Measurements from ENCODE around the gene GABRB1. TPM values are rescaled to one million over a fixed set of nuclear protein-coding genes. Genes with fewer than 3 reads are reported as not detected.

Gene GABRB1
- total RNA-seq, 2 experiments from 2014 or later, result not detected

- no peak overlapping the region for H3K27ac Mint-ChIP-seq
- no peak overlapping the region for H3K4me3 Mint-ChIP-seq
- POLR2A ChIA-PET, result interaction anchor here (0.6 to 1.0 kb wide), 2 partner anchors 10 to 239 kb away, joined by 3 read pairs; no protein-coding TSS in a partner anchor
- peaks cover 3% of the 10 kb centered on the region for H3K27me3 Mint-ChIP-seq
- ATAC-seq, result no peak
- no peak for DNase-seq
- H3K9me3 Mint-ChIP-seq, result no peaks in the 10 kb centered on the region
- no peaks in the 10 kb centered on the region for H3K36me3 Mint-ChIP-seq (ENCODE audit: low read depth)
- intact Hi-C loops (cut with micrococcal nuclease), result no loop called here
- no peak for TF ChIP-seq CTCF (IDR thresholded peaks at IDR 0.05)
- no peaks in the 10 kb centered on the region for H3K4me1 Mint-ChIP-seq (ENCODE audit: low read depth)
- CTCF ChIA-PET, result interaction anchor here (1.1 kb wide), 1 partner anchor 46 kb away, joined by 4 read pairs; no protein-coding TSS in a partner anchor
Observed at GRCh38 chr4:47075919-47076318, 44.6 kb downstream of the GABRB1 start.

- no peak for TF ChIP-seq CTCF (IDR thresholded peaks at IDR 0.05)
- no peak overlapping the region for H3K27ac Mint-ChIP-seq
- intact Hi-C loops (cut with micrococcal nuclease), result no loop called here
- no peak for ATAC-seq
- H3K4me3 Mint-ChIP-seq, result no peak overlapping the region
- H3K36me3 Mint-ChIP-seq (ENCODE audit: low read depth), result no peaks in the 10 kb centered on the region
- H3K27me3 Mint-ChIP-seq, result peaks cover 2% of the 10 kb centered on the region
- POLR2A ChIA-PET, result no interaction called here
- DNase-seq, result no peak
- no peaks in the 10 kb centered on the region for H3K9me3 Mint-ChIP-seq
- no peaks in the 10 kb centered on the region for H3K4me1 Mint-ChIP-seq (ENCODE audit: low read depth)
- CTCF ChIA-PET, result no interaction called here
Observed at GRCh38 chr4:47084111-47084510, 52.7 kb downstream of the GABRB1 start.

GRCh38 chr4:47084795-47085194 lies 53.4 kb downstream of the GABRB1 start:
- no peaks in the 10 kb centered on the region for H3K4me1 Mint-ChIP-seq (ENCODE audit: low read depth)
- intact Hi-C loops (cut with micrococcal nuclease), result no loop called here
- CTCF ChIA-PET, result no interaction called here
- H3K36me3 Mint-ChIP-seq (ENCODE audit: low read depth), result no peaks in the 10 kb centered on the region
- peaks cover 2% of the 10 kb centered on the region for H3K27me3 Mint-ChIP-seq
- TF ChIP-seq CTCF (IDR thresholded peaks at IDR 0.05), result no peak
- H3K27ac Mint-ChIP-seq, result no peak overlapping the region
- ATAC-seq (no peak), DNase-seq (no peak)
- POLR2A ChIA-PET, result interaction anchor here (1.6 kb wide), 1 partner anchor 9 kb away, joined by 3 read pairs; no protein-coding TSS in a partner anchor
- H3K4me3 Mint-ChIP-seq, result no peak overlapping the region
- no peaks in the 10 kb centered on the region for H3K9me3 Mint-ChIP-seq

- POLR2A ChIA-PET, result interaction anchor here (1.0 kb wide), 1 partner anchor 10 kb away, joined by 3 read pairs; no protein-coding TSS in a partner anchor
- CTCF ChIA-PET, result no interaction called here
- Mint-ChIP-seq H3K27me3 (no peaks in the 10 kb centered on the region), H3K4me3 (no peak overlapping the region), H3K27ac (no peak overlapping the region), H3K4me1 (ENCODE audit: low read depth) (no peaks in the 10 kb centered on the region), H3K36me3 (ENCODE audit: low read depth) (no peaks in the 10 kb centered on the region), H3K9me3 (no peaks in the 10 kb centered on the region)
- ATAC-seq (no peak), DNase-seq (no peak)
- no peak for TF ChIP-seq CTCF (IDR thresholded peaks at IDR 0.05)
- intact Hi-C loops (cut with micrococcal nuclease), result no loop called here
Observed at GRCh38 chr4:47088298-47088697, 56.9 kb downstream of the GABRB1 start.

GRCh38 chr4:47095884-47096283 lies 64.5 kb downstream of the GABRB1 start:
- H3K4me1 Mint-ChIP-seq (ENCODE audit: low read depth), result no peaks in the 10 kb centered on the region
- CTCF ChIA-PET, result no interaction called here
- no peak for ATAC-seq

More at GRCh38 chr4:47095884-47096283, 64.5 kb downstream of the GABRB1 start:
- Mint-ChIP-seq H3K4me3 (no peak overlapping the region), H3K27ac (no peak overlapping the region), H3K9me3 (no peaks in the 10 kb centered on the region), H3K36me3 (ENCODE audit: low read depth) (no peaks in the 10 kb centered on the region), H3K27me3 (peaks cover 1% of the 10 kb centered on the region)
- intact Hi-C loops (cut with micrococcal nuclease), result no loop called here
- POLR2A ChIA-PET, result no interaction called here
- TF ChIP-seq CTCF (IDR thresholded peaks at IDR 0.05), result no peak
- DNase-seq, result no peak
